NK-92 (cell line): Measurements from ENCODE around the gene ST3GAL5.

Experiments
- DNase-seq: peaks from one replicate; lab custom pipeline; 2025; ENCODE audit not compliant: unreplicated experiment; lab: John Stamatoyannopoulos, UW

ST3GAL5 gene

DNA sequence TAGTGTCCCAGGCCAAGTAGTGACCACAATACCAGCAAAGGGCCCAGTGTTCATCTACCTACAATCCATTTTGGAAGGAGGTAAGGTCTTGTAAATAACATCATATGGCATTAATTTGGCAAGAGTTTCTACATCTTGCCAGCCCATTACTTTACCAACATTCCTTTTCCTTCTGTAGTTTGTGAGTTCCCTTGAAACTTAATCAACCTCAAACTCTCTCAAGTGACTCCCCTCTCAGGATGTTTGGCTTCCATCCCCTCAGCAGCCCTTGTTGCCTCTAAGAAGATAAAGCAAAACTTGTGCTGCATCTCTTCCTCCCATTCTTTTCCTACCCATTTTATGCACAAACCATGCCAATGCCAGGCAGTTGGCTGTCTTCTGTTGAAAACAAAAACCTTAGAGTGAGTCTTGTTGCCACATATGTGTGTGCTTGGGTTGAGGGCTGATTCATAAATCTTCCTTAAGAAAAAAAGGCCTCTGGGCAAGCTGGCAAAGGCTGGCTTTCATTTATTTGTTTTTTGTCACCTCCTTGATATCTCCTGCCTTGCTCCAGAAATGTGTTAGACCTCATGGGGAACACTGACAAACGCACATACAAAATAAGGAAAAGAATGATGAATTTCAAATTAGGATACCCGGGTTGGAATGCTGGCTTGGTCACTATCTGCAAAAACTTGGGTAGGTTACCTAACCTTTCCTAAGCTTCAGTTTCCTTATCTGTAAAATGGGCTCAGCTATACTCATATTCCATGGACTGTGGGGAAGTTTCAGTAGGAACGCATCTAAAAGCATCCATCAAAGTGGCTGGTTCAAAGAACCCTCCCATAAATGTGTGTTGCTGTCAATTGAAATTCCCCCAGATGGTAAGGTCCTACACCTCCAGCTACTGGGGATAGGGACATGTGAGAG lies 29.4 kb upstream of the ST3GAL5 start:
- no peak for DNase-seq

- DNase-seq, result no peak
Observed at GRCh38 chr2:85915606-85916303, 27.0 kb upstream of the ST3GAL5 start.

DNA sequence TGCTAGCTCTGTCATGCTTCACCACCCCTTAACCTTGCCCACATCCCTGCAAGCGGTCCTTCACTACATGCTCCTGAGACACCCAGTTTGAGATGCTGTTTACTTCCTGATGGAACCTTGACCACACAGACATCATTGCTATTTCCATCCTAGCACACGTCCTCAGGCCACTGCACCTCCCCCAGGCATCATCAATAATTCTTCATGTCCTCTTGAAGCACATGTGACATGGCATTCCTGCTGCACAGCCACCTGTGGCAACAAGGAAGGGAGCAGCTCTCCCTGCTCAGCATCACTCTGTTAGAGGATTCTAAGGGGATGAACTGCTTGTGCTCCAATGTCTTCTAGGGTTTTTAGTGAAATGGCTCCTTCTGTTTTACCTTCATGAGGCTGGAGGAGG lies 26.1 kb upstream of the ST3GAL5 start:
- no peak for DNase-seq

DNA sequence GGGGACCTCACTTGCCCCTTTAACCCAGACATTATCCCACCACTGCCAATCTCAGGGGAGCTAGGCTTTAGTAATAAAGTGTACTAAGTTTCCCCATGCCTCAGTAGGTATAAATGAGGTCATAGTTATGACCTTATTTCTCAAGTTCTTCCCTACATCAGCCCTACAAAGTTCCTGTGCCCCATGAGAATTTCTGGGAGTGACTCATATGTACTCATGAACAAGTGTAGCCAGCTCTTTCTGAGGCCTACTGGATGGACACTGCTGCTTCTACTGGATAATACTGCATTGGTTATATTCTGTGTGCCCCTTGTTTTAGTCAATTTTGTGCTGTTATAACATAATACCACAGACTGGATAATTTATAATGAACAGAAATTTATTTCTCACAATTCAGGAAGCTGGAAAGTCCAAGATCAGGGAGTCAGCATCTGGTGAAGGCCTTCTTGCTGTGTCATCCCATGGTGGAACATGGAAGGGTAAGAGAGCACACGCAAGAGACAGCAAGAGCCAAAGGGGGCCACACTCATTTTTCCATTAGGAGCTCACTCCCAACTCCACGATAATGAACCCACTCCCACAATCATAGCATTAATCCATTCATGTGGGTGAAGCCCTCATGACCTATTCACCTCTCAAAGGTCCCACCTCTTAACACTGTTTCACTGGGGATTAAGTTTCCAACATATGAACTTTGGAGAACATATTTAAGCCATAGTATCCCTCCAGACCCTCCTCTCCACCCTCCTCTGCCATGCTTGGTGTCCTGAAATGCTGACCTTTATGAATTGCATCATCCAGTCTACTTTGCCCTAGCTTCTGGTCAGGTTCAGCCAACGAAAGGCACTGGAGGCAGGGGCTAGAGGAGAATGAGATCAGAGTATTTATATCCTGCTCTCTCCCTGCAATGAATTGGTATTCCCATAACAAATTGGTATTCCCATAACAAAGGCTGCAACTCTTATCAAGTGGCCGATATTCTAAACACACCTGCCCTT lies 25.4 kb upstream of the ST3GAL5 start:
- DNase-seq, result no peak

GRCh38 chr2:85911814-85912692 lies 23.3 kb upstream of the ST3GAL5 start:
- DNase-seq, result no peak

GRCh38 chr2:85911097-85911496 lies 22.3 kb upstream of the ST3GAL5 start:
- no peak for DNase-seq

- no peak for DNase-seq
Observed at GRCh38 chr2:85909005-85909404, 20.2 kb upstream of the ST3GAL5 start.

DNA sequence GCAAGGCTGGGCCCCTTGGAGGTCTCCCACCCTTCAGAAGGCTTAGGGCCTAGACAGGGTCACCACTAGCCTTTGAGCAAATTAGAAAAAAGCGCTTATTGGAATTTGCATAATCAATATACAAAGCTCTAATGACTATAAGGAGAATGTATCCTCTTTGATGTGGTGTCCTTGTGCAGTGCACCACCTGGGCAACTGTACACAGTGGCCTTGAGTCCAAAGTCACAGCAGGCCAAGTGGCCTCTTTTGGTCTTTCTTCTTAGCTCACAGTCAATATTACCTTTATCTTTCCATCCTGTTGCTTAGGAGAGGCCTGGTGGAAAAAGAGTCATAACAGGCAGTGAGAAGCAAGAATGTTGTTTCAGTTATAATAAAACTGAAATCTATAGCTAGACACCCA lies 19.7 kb upstream of the ST3GAL5 start:
- no peak for DNase-seq

DNA sequence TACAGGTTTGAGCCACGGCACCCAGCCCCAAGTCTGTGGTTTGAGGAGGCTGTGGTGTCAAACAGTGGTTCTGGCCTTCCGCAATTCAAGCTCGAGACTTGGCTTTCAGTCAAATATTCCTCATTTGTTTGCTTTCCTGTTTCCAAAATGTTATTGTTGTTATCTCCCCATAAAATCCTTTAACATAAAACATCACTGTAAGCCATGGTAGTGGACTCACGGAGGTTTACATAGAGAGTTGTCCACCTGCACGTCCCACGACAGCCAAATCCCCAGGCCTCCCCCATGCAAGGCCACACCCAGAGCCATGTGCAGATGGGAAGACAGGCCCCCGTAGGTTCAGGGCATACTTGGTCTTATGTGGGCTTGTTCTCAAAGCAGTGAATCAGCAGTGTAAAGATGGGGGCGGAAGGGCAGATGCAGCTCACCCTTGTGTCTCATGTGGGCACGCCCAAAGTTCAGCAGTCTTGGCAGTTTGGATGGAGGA lies 18.9 kb upstream of the ST3GAL5 start:
- no peak for DNase-seq

- no peak for DNase-seq
Observed at GRCh38 chr2:85906748-85907147, 18.0 kb upstream of the ST3GAL5 start.

DNA sequence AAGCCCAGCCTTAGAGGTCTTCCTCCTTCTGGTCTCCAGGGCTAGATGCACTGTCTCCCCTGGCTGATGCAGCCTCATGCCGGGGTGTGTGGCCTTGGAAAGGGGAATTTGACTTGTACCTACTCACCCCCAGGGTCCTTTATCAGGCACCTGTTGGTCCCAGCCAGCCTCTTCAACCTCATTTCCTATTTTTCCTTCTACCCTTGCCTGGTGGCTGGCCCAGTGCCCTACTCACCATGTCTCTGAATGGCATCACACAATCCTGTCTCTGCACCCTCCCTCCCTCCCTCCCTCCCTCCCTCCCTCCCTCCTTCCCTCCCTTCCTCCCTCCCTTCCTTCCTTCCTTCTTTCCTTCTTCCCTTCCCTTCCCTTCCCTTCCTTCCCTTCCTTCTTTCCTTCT lies 17.1 kb upstream of the ST3GAL5 start:
- DNase-seq, result no peak

- no peak for DNase-seq
Observed at GRCh38 chr2:85905187-85905666, 16.4 kb upstream of the ST3GAL5 start.

DNA sequence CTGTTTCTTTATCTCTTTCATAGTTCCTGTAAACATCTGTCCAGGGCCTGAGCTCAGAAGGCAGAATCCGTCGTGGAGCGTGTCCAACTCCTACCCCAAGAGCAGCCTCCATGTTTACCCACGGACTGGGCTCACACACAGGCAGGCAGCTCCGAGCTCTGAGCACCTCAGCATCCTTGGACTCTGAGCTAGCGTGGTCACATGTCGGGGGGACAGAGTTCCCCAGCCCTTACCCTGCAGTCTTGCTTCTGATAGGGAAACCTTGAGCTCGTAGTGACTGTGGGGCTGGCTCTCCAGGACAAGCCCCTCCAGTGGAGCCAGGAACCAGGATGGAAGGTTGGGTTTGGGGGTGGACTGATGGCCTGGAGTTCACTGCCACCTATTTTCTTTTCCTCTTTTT lies 15.1 kb upstream of the ST3GAL5 start:
- no peak for DNase-seq

GRCh38 chr2:85902496-85902895 lies 13.7 kb upstream of the ST3GAL5 start:
- DNase-seq, result no peak

DNA sequence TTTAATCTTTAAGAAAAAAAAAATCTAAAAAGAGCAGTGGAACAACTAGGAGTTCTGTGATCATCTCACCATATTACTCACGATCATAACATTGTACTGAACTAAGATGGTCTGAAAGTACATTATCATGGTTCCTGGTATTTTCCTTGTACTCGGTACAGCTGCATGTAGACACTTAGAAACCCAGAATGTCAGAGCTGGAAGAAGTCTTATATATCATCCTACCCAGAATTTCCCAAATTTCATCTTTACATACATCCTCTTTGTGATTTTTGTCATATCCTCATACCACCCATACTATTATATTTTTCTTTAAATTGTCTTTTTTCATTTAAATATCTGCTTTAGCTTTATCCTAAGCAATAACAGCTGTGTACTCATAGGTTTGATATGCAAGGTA lies 12.4 kb upstream of the ST3GAL5 start:
- DNase-seq, result no peak

DNA sequence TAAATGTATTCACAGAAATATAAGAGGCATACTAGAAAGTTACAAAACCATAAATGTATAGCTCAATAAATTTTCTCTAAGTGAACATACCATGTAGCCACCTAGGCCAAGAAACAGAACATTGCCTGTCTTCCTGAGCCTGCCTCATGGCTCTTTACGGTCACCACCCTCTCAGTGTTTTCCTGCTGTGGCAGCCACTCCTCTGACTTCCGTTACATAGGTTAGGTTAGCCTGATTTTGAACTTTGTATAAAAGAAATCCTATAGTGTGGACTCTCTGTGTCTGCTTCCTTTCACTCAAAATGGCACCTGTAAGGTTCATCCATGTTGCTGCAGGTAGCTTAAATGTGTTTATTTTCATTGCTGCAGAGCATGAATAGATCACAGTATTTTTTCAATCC lies 11.6 kb upstream of the ST3GAL5 start:
- DNase-seq, result no peak

DNA sequence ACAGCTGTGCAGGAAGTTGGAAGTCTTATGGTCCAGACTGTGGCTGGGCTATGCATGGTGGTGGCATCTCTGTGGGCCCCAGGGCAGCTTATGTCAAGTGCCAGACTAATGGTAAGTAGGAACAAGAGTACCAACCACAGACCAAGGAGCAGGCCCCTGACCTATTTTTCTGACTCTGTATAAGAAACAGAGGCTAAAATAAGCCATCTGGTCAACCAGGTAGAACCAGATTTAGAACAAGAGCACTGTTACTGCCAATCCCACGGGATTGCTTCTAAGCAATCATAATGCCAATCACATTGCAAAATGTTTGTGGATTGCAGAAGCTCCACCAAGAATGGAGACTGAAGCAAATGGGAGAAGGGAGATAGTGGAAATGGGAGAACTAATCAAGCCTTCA lies 11.1 kb upstream of the ST3GAL5 start:
- no peak for DNase-seq

- no peak for DNase-seq
Observed at GRCh38 chr2:85899284-85899683, 10.5 kb upstream of the ST3GAL5 start.

DNA sequence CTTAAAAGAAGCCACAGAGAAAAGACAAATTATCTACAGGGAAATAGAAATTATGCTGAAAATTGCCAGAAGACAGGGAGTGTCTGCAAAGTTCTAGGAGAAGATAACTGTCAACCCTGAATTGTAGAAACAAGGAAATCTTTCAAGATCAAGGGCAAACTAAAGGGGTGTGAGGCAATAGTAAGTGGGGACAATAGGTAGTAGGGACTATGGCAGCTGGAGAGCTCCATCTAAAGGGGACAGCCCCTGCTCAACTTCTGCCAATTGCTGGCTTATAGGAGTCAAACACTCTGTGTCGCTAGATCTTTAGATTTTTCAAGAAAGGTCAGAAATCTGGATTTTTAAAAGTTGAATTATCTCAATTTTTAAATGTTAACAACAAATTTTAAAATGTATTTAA lies 10.1 kb upstream of the ST3GAL5 start:
- no peak for DNase-seq
